ENCODE data around the gene C1orf210. TPM values are rescaled to one million over a fixed set of nuclear protein-coding genes. Genes with fewer than 3 reads are reported as not detected.
A peak's percentile ranks its signal among the peaks of the same experiment; 100 is the strongest.

The C1orf210 gene
- polyA plus RNA-seq, 3 donors = 0.05 TPM; not detected in 2

- Mint-ChIP-seq H3K4me3 (peak overlapping the region; percentile 65 to 76), H3K4me1 (peaks cover 26% of the 10 kb centered on the region), H3K27ac (no peak overlapping the region), H3K36me3 (no peaks in the 10 kb centered on the region), H3K9me3 (peaks cover 0 to 7% (median 3%) of the 10 kb centered on the region in 7 donors), H3K27me3 (ENCODE audit: low read depth in 3 of 3) (peaks cover 2 to 11% (median 9%) of the 10 kb centered on the region in 3 donors)
- Histone ChIP-seq H3K4me1 (ENCODE audit: control insufficient read depth in 1 of 2, insufficient read depth in 2 of 2, low read length in 2 of 2) (peaks cover 18 to 22% of the 10 kb centered on the region in 2 donors), H2AFZ (ENCODE audit: insufficient read depth, low read depth, low read length, poor library complexity, severe bottlenecking) (peak overlapping the region; percentile 68), H4K20me1 (ENCODE audit: insufficient read depth, low read length) (no peaks in the 10 kb centered on the region), H3K27me3 (ENCODE audit: control insufficient read depth in 2 of 2, insufficient read depth in 2 of 2, low read length in 2 of 2) (no peaks in the 10 kb centered on the region), H3K27ac (ENCODE audit: low read depth in 1 of 2, low read length in 2 of 2) (no peak overlapping the region), H3K36me3 (replicated peaks in 1 of 2; ENCODE audit: control insufficient read depth in 1 of 2, insufficient read depth in 2 of 2, low read length in 2 of 2) (no peaks in the 10 kb centered on the region), H3K9me3 (replicated peaks in 1 of 2; ENCODE audit: control insufficient read depth in 1 of 2, insufficient read depth in 1 of 2, low read length in 2 of 2) (no peaks in the 10 kb centered on the region), H3K4me3 (replicated peaks in 1 of 3; ENCODE audit: low read depth in 2 of 3, low read length in 3 of 3) (peak overlapping the region in 1 of 3 experiments; percentile 53), H3K79me2 (ENCODE audit: insufficient read depth, low read length) (no peaks in the 10 kb centered on the region), H3K9ac (ENCODE audit: insufficient read depth, low read length, poor library complexity, severe bottlenecking) (no peak overlapping the region), H3K4me2 (replicated peaks; ENCODE audit: extremely low read depth, low read length, poor library complexity, severe bottlenecking) (peak overlapping the region; percentile 45)
- DNase-seq = no peak
- WGBS (ENCODE audit: insufficient coverage) = 2% methylated on average over 24 of the region's 29 CpGs
- intact Hi-C loops (cut with micrococcal nuclease) = no loop called here
- no peak for TF ChIP-seq CTCF (IDR thresholded peaks at IDR 0.05)
Measured at GRCh38 chr1:43270421-43271095, 14.8 kb downstream of the C1orf210 start.

GRCh38 chr1:43269627-43270375 is 15.6 kb downstream of the C1orf210 start, which contains the start of gene TMEM125:
Gene TMEM125, plus strand, starts transcription at chr1:43269983. Its CDS starts 2,740 bp downstream, at chr1:43272723.
- peak within 1 kb of the TSS; percentile 68 for H2AFZ ChIP-seq (ENCODE audit: insufficient read depth, low read depth, low read length, poor library complexity, severe bottlenecking)
- Mint-ChIP-seq H3K4me3 (peak within 1 kb of the TSS; percentile 65 to 76), H3K27me3 (ENCODE audit: low read depth in 3 of 3) (peaks cover 2 to 11% (median 9%) of the 10 kb centered on the region in 3 donors), H3K9me3 (peaks cover 0 to 7% (median 2%) of the 10 kb centered on the region in 7 donors), H3K36me3 (no peaks in the 10 kb centered on the region), H3K27ac (no peak within 1 kb of the TSS), H3K4me1 (peaks cover 22% of the 10 kb centered on the region)
- no peaks in the 10 kb centered on the region for H4K20me1 ChIP-seq (ENCODE audit: insufficient read depth, low read length)
- no peaks in the 10 kb centered on the region for H3K27me3 ChIP-seq (ENCODE audit: control insufficient read depth in 2 of 2, insufficient read depth in 2 of 2, low read length in 2 of 2)
- peak within 1 kb of the TSS; percentile 45 for H3K4me2 ChIP-seq (replicated peaks; ENCODE audit: extremely low read depth, low read length, poor library complexity, severe bottlenecking)
- no peaks in the 10 kb centered on the region for H3K36me3 ChIP-seq (replicated peaks in 1 of 2; ENCODE audit: control insufficient read depth in 1 of 2, insufficient read depth in 2 of 2, low read length in 2 of 2)
- peak within 1 kb of the TSS in 1 of 3 experiments; percentile 53 for H3K4me3 ChIP-seq (replicated peaks in 1 of 3; ENCODE audit: low read depth in 2 of 3, low read length in 3 of 3)
- H3K9ac ChIP-seq (ENCODE audit: insufficient read depth, low read length, poor library complexity, severe bottlenecking) = no peak within 1 kb of the TSS
- intact Hi-C loops (cut with micrococcal nuclease) = no loop called here
- peaks cover 17 to 20% of the 10 kb centered on the region in 2 donors for H3K4me1 ChIP-seq (ENCODE audit: control insufficient read depth in 1 of 2, insufficient read depth in 2 of 2, low read length in 2 of 2)
- DNase-seq = no peak
- 89% methylated on average over 7 of the region's 7 CpGs for WGBS (ENCODE audit: insufficient coverage)
- H3K9me3 ChIP-seq (replicated peaks in 1 of 2; ENCODE audit: control insufficient read depth in 1 of 2, insufficient read depth in 1 of 2, low read length in 2 of 2) = no peaks in the 10 kb centered on the region
- H3K79me2 ChIP-seq (ENCODE audit: insufficient read depth, low read length) = no peaks in the 10 kb centered on the region
- TF ChIP-seq CTCF (IDR thresholded peaks at IDR 0.05) = no peak
- no peak within 1 kb of the TSS for H3K27ac ChIP-seq (ENCODE audit: low read depth in 1 of 2, low read length in 2 of 2)

All from CD14-positive monocyte (primary cell).